ENCODE measurements around the gene CSNK2B.

Gene CSNK2B

DNA sequence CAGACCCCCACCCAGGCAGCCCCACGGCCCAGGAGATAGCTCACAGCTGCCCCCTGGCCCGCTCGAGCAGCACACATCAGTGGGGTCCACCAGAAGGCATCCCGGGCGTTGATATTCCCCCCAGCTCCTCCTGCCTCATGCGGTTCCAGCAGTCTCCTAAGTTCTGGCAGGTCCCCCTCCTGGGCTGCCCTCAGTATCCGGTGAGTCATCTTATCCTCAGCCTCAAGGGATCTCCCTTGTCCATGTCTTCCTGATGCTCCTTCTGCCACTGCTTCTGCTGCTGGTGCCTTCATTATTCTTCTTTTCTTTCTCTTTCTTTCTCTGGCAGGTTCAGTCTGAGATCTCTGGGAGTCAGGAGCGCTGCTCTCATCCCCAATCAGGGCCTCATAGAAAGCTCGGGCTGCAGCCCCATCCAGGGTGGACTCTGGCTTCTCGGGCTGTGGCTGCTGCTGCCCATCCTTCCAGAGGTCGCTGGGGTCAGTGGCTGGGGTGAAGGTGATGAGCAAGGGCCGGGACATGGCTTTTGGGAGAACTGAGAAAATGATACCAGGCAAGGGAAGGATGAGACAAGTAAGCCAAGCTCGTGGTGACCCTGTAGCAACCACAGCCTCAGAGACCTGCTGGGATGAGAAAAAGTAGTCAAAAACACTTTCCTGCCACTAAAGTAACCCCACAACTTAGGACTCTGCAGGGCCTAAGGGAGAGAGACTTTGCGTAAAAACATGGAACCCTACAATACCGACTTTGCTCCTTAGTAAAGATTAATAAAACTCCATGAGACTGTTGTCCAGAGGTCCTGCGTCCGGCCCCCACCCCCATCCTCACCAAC is 1.7 kb upstream of the CSNK2B start (continued):
- TF ChIP-seq KLF9 (tag by site-specific recombination; IDR thresholded peaks at IDR 0.05; ENCODE audit: low read depth) (0 out of 2 replicates have a peak, but pooled peaks have one; percentile 13), HOXD13 (CRISPR knock-in tag; IDR thresholded peaks at IDR 0.05; ENCODE audit: borderline replicate concordance) (no peak), ZSCAN23 (tag by site-specific recombination; IDR thresholded peaks at IDR 0.05) (no peak), SP2 (tag by site-specific recombination; IDR thresholded peaks at IDR 0.05) (no peak), ZNF658 (tag by site-specific recombination; IDR thresholded peaks at IDR 0.05) (no peak), ZNF548 (tag by site-specific recombination; IDR thresholded peaks at IDR 0.05) (no peak), GLIS2 (tag by site-specific recombination; IDR thresholded peaks at IDR 0.05) (peak; percentile 37; the same call in 1 of the 2 replicates), ZNF121 (tag by site-specific recombination; IDR thresholded peaks at IDR 0.05) (no peak), ZNF549 (tag by site-specific recombination; IDR thresholded peaks at IDR 0.05) (no peak), ZNF843 (tag by site-specific recombination; IDR thresholded peaks at IDR 0.05) (no peak)
- TF ChIP-seq, protein P1, sequence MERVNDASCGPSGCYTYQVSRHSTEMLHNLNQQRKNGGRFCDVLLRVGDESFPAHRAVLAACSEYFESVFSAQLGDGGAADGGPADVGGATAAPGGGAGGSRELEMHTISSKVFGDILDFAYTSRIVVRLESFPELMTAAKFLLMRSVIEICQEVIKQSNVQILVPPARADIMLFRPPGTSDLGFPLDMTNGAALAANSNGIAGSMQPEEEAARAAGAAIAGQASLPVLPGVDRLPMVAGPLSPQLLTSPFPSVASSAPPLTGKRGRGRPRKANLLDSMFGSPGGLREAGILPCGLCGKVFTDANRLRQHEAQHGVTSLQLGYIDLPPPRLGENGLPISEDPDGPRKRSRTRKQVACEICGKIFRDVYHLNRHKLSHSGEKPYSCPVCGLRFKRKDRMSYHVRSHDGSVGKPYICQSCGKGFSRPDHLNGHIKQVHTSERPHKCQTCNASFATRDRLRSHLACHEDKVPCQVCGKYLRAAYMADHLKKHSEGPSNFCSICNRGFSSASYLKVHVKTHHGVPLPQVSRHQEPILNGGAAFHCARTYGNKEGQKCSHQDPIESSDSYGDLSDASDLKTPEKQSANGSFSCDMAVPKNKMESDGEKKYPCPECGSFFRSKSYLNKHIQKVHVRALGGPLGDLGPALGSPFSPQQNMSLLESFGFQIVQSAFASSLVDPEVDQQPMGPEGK (tag by site-specific recombination; IDR thresholded peaks at IDR 0.05): peak; percentile 47; the same call in 1 of the 2 replicates
- TF ChIP-seq, protein P2, sequence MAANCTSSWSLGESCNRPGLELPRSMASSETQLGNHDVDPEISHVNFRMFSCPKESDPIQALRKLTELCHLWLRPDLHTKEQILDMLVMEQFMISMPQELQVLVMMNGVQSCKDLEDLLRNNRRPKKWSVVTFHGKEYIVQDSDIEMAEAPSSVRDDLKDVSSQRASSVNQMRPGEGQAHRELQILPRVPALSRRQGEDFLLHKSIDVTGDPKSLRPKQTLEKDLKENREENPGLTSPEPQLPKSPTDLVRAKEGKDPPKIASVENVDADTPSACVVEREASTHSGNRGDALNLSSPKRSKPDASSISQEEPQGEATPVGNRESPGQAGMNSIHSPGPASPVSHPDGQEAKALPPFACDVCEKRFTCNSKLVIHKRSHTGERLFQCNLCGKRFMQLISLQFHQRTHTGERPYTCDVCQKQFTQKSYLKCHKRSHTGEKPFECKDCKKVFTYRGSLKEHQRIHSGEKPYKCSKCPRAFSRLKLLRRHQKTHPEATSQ (tag by site-specific recombination; IDR thresholded peaks at IDR 0.05): no peak
- TF ChIP-seq, protein P3, sequence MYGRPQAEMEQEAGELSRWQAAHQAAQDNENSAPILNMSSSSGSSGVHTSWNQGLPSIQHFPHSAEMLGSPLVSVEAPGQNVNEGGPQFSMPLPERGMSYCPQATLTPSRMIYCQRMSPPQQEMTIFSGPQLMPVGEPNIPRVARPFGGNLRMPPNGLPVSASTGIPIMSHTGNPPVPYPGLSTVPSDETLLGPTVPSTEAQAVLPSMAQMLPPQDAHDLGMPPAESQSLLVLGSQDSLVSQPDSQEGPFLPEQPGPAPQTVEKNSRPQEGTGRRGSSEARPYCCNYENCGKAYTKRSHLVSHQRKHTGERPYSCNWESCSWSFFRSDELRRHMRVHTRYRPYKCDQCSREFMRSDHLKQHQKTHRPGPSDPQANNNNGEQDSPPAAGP (tag by site-specific recombination; IDR thresholded peaks at IDR 0.05): no peak

DNA sequence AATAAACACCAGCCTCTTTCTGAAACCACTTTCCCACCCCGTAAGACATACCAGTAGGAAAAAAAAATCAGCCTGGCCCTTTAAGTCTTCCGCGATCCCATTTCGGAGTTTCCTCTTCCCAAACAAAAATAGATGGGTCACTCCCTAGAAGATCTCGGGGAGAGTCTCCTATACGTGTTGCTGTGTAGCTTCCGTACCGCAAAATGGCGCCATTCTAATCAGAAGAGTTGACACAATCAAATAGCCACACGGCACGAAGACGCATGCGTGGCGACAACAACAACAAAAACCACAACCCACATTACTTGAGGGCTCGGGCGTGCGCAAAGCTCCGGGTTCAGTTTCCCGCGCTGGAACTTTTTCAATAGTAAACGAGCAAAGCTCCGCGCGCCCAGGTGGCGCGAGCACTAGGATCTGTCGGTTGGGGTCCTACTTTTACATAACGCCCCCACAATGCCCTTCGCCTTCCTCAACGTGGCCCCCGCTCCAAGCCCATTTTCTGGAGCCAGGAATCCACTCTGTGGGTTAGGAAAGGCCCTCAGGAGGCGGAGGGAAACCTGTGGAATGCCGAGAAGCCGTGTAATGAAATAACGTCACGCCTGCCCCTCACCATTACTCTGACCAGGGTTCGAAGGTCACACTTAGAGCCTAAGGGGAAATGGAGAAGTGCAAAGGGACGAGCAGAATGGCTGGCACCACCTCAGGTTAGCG is 935 bp upstream of the CSNK2B start, which contains the start of gene GPANK1:
Gene GPANK1 (minus strand): TSS at position 208 of the 711 bp plus-strand sequence. CDS start 519 bp downstream, outside the sequence.
- Histone ChIP-seq H3K4me1 (ENCODE audit: control insufficient read depth, insufficient read depth, low read length) (peaks cover 6% of the 10 kb centered on the region; the same call in 1 of the 2 replicates), H3K4me3 (ENCODE audit: low read depth, low read length) (peak within 1 kb of the TSS; percentile 92), H3K9me3 (ENCODE audit: control insufficient read depth, insufficient read depth, low read depth, low read length) (no peaks in the 10 kb centered on the region), H3K27ac (ENCODE audit: extremely low read depth, low read depth, low read length) (peak within 1 kb of the TSS; percentile 92), H3K36me3 (ENCODE audit: control insufficient read depth in 2 of 2, insufficient read depth in 1 of 2, low read length in 2 of 2) (peaks cover 22 to 56% of the 10 kb centered on the region in 2 experiments)
- POLR2A ChIA-PET: interaction anchor here (0.6 to 7.4 kb wide), 26 partner anchors 8 to 525 kb away, joined by 3 to 180 read pairs (median 6); partner anchors contain the start of genes ABHD16A, APOM, ATP6V1G2 and BAG6
- CTCF ChIA-PET: interaction anchor here (0.7 to 1.6 kb wide), 6 partner anchors 9 to 125 kb away, joined by 3 to 8 read pairs (median 4); partner anchors contain the start of genes APOM and BAG6
- TF ChIP-seq, protein P4, sequence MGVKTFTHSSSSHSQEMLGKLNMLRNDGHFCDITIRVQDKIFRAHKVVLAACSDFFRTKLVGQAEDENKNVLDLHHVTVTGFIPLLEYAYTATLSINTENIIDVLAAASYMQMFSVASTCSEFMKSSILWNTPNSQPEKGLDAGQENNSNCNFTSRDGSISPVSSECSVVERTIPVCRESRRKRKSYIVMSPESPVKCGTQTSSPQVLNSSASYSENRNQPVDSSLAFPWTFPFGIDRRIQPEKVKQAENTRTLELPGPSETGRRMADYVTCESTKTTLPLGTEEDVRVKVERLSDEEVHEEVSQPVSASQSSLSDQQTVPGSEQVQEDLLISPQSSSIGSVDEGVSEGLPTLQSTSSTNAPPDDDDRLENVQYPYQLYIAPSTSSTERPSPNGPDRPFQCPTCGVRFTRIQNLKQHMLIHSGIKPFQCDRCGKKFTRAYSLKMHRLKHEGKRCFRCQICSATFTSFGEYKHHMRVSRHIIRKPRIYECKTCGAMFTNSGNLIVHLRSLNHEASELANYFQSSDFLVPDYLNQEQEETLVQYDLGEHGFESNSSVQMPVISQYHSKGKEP (tag by site-specific recombination; IDR thresholded peaks at IDR 0.05): 0 out of 2 replicates have a peak, but pooled peaks have one; percentile 49
- TF ChIP-seq, protein P5, sequence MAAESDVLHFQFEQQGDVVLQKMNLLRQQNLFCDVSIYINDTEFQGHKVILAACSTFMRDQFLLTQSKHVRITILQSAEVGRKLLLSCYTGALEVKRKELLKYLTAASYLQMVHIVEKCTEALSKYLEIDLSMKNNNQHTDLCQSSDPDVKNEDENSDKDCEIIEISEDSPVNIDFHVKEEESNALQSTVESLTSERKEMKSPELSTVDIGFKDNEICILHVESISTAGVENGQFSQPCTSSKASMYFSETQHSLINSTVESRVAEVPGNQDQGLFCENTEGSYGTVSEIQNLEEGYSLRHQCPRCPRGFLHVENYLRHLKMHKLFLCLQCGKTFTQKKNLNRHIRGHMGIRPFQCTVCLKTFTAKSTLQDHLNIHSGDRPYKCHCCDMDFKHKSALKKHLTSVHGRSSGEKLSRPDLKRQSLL (tag by site-specific recombination; IDR thresholded peaks at IDR 0.05): 0 out of 2 replicates have a peak, but pooled peaks have one; percentile 51
- TF ChIP-seq ZNF747 (tag by site-specific recombination; IDR thresholded peaks at IDR 0.05): no peak
- TF ChIP-seq ZNF585B (tag by site-specific recombination; IDR thresholded peaks at IDR 0.05): no peak
- TF ChIP-seq ZNF521 (tag by site-specific recombination; IDR thresholded peaks at IDR 0.05): no peak
- TF ChIP-seq ZNF48 (tag by site-specific recombination; IDR thresholded peaks at IDR 0.05): no peak
- TF ChIP-seq GFI1B (tag by site-specific recombination; IDR thresholded peaks at IDR 0.05): no peak
- TF ChIP-seq ZNF623 (tag by site-specific recombination; IDR thresholded peaks at IDR 0.05): no peak
- no peak for TF ChIP-seq ZNF221 (tag by site-specific recombination; IDR thresholded peaks at IDR 0.05; ENCODE audit: borderline replicate concordance)
- TF ChIP-seq OVOL3 (tag by site-specific recombination; IDR thresholded peaks at IDR 0.05): no peak
- TF ChIP-seq ZFP37 (tag by site-specific recombination; IDR thresholded peaks at IDR 0.05): 0 out of 2 replicates have a peak, but pooled peaks have one; percentile 34
- no peak for TF ChIP-seq ZNF423 (tag by site-specific recombination; IDR thresholded peaks at IDR 0.05)
